Astrocyte (in vitro differentiated cells and primary cell): Measurements from ENCODE around the gene CEBPG. TPM values are rescaled to one million over a fixed set of nuclear protein-coding genes. Genes with fewer than 3 reads are reported as not detected.

Source experiments
- DNase-seq: peaks from one replicate; pipeline ENCODE4 v3.0.0-alpha.2; 2010; ENCODE audit warnings: low read depth
- FAIRE-seq: peaks from 2 replicates; lab custom pipeline; 2011; peaks lifted over from hg19 to GRCh38; lab: Jason Lieb, UNC
- H2AFZ ChIP-seq: 2 replicates; pipeline ENCODE4 v1.6.0; 2012; ENCODE audit warnings: low read depth, low read length, inconsistent platforms
- H3K27ac ChIP-seq: 2 replicates; pipeline ENCODE4 v1.5.1; 2011; ENCODE audit warnings: low read depth, low read length, inconsistent platforms
- H3K27me3 ChIP-seq: 2 replicates; pipeline ENCODE4 v1.6.0; 2011; ENCODE audit warnings: low read length, inconsistent platforms; ENCODE audit not compliant: insufficient read depth
- H3K36me3 ChIP-seq: 2 replicates; pipeline ENCODE4 v1.5.1; 2011; ENCODE audit warnings: low read length, inconsistent platforms; ENCODE audit not compliant: insufficient read depth
- H3K4me1 ChIP-seq: 2 replicates; pipeline ENCODE4 v1.5.1; 2011; ENCODE audit warnings: low read length, inconsistent platforms; ENCODE audit not compliant: insufficient read depth
- H3K4me2 ChIP-seq: 2 replicates; pipeline ENCODE4 v1.6.0; 2012; ENCODE audit warnings: low read length, inconsistent platforms
- H3K4me3 ChIP-seq: 2 replicates; pipeline ENCODE4 v1.5.1; 2011; ENCODE audit warnings: low read depth, mild to moderate bottlenecking, low read length, inconsistent platforms; ENCODE audit not compliant: insufficient read depth
- H3K79me2 ChIP-seq: 2 replicates; pipeline ENCODE4 v1.6.0; 2012; ENCODE audit warnings: mild to moderate bottlenecking, low read length, inconsistent platforms; ENCODE audit not compliant: insufficient read depth
- H3K9ac ChIP-seq: 2 replicates; pipeline ENCODE4 v1.6.0; 2012; ENCODE audit warnings: mild to moderate bottlenecking, low read length, inconsistent platforms
- H3K9me3 ChIP-seq: 2 replicates; pipeline ENCODE4 v1.5.1; 2012; ENCODE audit warnings: low read depth, mild to moderate bottlenecking, low read length, inconsistent platforms; ENCODE audit not compliant: insufficient read depth
- H4K20me1 ChIP-seq: 2 replicates; pipeline ENCODE4 v1.6.0; 2012; ENCODE audit warnings: low read length, inconsistent platforms; ENCODE audit not compliant: insufficient read depth
- H3K27ac Mint-ChIP-seq: one replicate; pipeline ENCODE4 v1.8.0; 2021; ENCODE audit warnings: mild to moderate bottlenecking, mixed read lengths; ENCODE audit not compliant: unreplicated experiment
- H3K27me3 Mint-ChIP-seq: one replicate; pipeline ENCODE4 v1.8.0; 2021; ENCODE audit warnings: low read depth, mixed read lengths; ENCODE audit not compliant: unreplicated experiment
- H3K36me3 Mint-ChIP-seq: one replicate; pipeline ENCODE4 v1.8.0; 2021; ENCODE audit warnings: low read depth, mixed read lengths; ENCODE audit not compliant: unreplicated experiment
- H3K4me1 Mint-ChIP-seq: one replicate; pipeline ENCODE4 v1.8.0; 2021; ENCODE audit warnings: low read depth, mixed read lengths; ENCODE audit not compliant: unreplicated experiment
- H3K4me3 Mint-ChIP-seq: one replicate; pipeline ENCODE4 v1.8.0; 2021; ENCODE audit warnings: mild to moderate bottlenecking, moderate library complexity, mixed read lengths; ENCODE audit not compliant: unreplicated experiment
- H3K9me3 Mint-ChIP-seq: one replicate; pipeline ENCODE4 v1.8.0; 2021; ENCODE audit warnings: mild to moderate bottlenecking, mixed read lengths; ENCODE audit not compliant: unreplicated experiment
- EZH2 ChIP-seq: IDR thresholded peaks from 2 replicates; pipeline ENCODE4 v1.6.1; 2012; ENCODE audit warnings: mild to moderate bottlenecking, low read length, inconsistent platforms; ENCODE audit not compliant: insufficient read depth
- total RNA-seq: library from RNA; stranded (reverse); gene quantifications from 2 replicates; pipeline ENCODE4 v1.2.1, GENCODE V29; 2021
- TF ChIP-seq, protein P1 (sequence below): IDR thresholded peaks from 2 replicates; pipeline ENCODE4 v1.5.1; 2011; ENCODE audit warnings: low read depth, mild to moderate bottlenecking, inconsistent platforms, low read length, moderate library complexity; ENCODE audit not compliant: insufficient read depth

The CEBPG gene
- total RNA-seq, 1 donor from 2014 or later, result 31.7 TPM

DNA sequence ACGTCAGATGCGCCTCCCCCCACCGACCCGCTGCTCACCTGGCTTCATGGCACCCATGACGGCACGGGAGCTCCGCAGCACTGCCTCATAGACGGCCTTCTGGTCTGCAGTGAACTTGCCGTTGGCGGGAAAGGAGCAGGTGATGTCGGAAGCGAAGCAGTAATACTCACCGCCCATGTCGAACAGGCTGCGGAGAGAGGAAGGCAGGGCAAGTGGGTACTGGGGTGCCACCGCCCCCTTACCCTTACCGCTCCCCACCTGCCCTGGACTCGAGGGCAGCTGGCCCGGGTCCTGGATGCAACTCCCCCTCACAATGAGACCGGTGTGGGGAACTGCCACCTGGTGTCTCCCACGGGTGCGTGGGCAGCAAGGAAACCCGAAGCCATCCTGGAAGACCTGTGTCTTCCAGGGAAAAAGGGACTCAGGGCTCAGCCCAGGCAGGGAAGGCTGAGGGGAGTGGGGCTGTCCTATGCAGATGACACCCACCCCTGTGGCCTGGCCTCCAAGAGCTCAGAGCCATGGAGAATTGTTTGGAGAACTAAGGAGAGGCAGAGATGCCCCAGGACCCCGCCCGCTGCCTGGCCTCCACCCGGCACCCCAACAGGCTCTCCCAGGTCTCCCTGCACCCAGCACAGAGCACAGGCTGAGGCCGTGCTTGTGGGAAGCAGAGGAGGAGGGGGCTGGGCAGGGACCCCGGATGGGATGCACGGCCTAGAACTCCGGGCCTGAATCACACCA is 28.3 kb downstream of the CEBPG start:
- no peak for DNase-seq
- Histone ChIP-seq H3K4me1 (peaks cover 10% of the 10 kb centered on the region), H3K79me2 (no peaks in the 10 kb centered on the region), H3K4me3 (no peak overlapping the region), H3K27me3 (no peaks in the 10 kb centered on the region), H3K9me3 (no peaks in the 10 kb centered on the region), H3K27ac (no peak overlapping the region), H3K4me2 (no peak overlapping the region), H4K20me1 (peaks cover 24% of the 10 kb centered on the region), H3K9ac (no peak overlapping the region), H2AFZ (no peak overlapping the region), H3K36me3 (no peaks in the 10 kb centered on the region)
- TF ChIP-seq EZH2, result no peak
- TF ChIP-seq, protein P1, sequence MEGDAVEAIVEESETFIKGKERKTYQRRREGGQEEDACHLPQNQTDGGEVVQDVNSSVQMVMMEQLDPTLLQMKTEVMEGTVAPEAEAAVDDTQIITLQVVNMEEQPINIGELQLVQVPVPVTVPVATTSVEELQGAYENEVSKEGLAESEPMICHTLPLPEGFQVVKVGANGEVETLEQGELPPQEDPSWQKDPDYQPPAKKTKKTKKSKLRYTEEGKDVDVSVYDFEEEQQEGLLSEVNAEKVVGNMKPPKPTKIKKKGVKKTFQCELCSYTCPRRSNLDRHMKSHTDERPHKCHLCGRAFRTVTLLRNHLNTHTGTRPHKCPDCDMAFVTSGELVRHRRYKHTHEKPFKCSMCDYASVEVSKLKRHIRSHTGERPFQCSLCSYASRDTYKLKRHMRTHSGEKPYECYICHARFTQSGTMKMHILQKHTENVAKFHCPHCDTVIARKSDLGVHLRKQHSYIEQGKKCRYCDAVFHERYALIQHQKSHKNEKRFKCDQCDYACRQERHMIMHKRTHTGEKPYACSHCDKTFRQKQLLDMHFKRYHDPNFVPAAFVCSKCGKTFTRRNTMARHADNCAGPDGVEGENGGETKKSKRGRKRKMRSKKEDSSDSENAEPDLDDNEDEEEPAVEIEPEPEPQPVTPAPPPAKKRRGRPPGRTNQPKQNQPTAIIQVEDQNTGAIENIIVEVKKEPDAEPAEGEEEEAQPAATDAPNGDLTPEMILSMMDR, result no peak
- H3K27ac Mint-ChIP-seq, result no peak overlapping the region
- H3K4me3 Mint-ChIP-seq, result no peak overlapping the region
- peaks cover 2% of the 10 kb centered on the region for H3K36me3 Mint-ChIP-seq
- H3K9me3 Mint-ChIP-seq, result no peaks in the 10 kb centered on the region
- H3K27me3 Mint-ChIP-seq, result peaks cover 8% of the 10 kb centered on the region
- no peak for FAIRE-seq
- peaks cover 3% of the 10 kb centered on the region for H3K4me1 Mint-ChIP-seq

DNA sequence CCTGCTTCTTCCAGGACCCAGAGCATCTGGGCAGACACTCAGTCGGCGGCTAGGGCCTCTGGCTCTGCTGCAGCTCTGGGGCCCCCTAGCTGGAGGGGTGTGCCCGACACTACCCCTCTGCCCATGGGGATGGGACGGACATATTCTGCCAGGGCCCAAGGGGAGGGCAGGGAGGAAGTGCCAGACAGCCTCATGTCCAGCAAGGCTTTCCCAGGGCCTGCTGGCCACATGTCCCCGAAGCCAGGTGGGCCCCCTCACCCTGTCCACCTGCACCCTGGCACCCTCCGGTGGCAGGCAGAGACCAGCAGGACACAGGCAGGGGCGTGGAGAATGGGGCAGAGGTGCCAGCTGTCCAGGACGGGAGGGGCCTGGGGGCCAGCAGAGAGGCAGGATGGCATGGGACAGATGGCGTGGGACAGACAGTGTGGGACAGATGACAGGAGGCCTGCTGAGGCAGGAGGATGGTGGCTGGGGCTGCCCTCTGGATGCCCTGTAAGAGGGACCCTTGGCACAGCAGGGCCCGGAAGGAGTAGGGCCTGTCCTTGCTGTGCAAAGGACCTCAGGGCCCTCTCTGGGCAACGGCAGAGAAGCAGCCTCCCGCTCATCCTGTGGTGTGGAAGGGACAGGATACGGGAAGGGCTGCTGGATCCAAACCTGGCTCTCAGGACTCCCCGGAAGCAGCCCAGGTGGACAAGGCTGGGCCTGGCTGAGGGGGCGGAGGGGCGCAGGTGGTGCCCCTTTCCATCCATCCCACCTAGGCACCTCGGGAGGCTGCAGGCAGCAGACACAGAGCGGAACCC is 29.1 kb downstream of the CEBPG start:
- H3K36me3 Mint-ChIP-seq, result peaks cover 2% of the 10 kb centered on the region
- Histone ChIP-seq H3K9me3 (no peaks in the 10 kb centered on the region), H3K27me3 (no peaks in the 10 kb centered on the region), H3K9ac (no peak overlapping the region), H4K20me1 (peaks cover 21% of the 10 kb centered on the region), H3K4me1 (peaks cover 2% of the 10 kb centered on the region), H3K4me3 (no peak overlapping the region), H3K27ac (no peak overlapping the region), H3K36me3 (no peaks in the 10 kb centered on the region), H3K79me2 (no peaks in the 10 kb centered on the region), H2AFZ (no peak overlapping the region), H3K4me2 (no peak overlapping the region)
- H3K4me3 Mint-ChIP-seq, result no peak overlapping the region
- peaks cover 8% of the 10 kb centered on the region for H3K27me3 Mint-ChIP-seq
- DNase-seq (no peak), FAIRE-seq (no peak)
- no peak overlapping the region for H3K27ac Mint-ChIP-seq
- no peak for TF ChIP-seq EZH2
- TF ChIP-seq, protein P1, result no peak
- peaks cover 3% of the 10 kb centered on the region for H3K4me1 Mint-ChIP-seq
- no peaks in the 10 kb centered on the region for H3K9me3 Mint-ChIP-seq
